GM19395 (cell line): ENCODE measurements around the gene GPR153.

Experiments
- ATAC-seq: cut with Tn5 transposase; IDR thresholded peaks from one replicate; pipeline ENCODE4 v1.9.1; 2021; ENCODE audit warnings: mild to moderate bottlenecking, moderate library complexity; ENCODE audit not compliant: unreplicated experiment

Gene GPR153

DNA sequence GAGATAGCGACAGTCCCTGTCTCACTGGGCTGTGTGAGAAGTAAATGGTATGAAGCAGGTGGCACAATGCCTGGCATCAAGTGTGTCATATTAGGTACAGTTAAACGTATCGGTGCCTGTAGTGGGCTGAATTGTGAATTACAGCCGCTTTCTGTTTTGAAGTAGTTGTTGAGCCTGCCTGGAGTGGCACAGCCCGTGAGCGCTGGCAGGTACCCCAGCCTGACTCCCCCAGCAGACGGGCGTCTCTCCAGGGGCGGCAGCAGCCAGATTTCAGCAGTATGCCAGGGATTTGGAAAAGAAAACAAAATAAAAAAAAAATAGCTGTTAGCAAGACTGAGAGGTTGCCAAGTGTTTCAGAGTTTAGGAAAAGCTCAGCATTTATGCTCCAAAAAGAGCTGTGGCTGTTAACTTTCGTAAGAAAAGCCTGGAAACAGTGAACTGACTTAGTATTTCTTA lies 26.6 kb upstream of the GPR153 start:
- ATAC-seq, result no peak

GRCh38 chr1:6287029-6287428 lies 26.1 kb upstream of the GPR153 start:
- ATAC-seq, result no peak

DNA sequence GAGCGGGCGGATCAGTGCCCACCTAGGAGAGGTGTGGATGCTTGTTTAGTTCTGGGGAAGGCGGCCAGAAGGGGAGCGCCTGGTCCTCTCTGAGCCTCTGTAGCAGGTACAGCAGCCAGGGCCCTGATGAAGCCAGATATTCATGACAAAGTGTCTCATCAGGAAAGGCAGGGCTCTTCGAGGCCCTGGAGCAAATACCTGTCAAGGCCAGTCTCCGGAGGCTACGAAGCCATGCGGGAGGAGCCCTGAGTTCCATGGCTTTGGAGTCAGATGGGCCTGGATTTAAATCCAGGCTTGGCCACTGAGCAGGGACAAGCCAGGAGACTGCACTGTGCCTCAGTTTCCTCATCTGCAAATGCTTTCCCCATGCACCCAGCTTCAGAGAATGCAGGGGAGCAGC lies 25.4 kb upstream of the GPR153 start:
- no peak for ATAC-seq

- no peak for ATAC-seq
These were observed 24.4 kb upstream of the GPR153 start for GRCh38 chr1:6285336-6285735.

DNA sequence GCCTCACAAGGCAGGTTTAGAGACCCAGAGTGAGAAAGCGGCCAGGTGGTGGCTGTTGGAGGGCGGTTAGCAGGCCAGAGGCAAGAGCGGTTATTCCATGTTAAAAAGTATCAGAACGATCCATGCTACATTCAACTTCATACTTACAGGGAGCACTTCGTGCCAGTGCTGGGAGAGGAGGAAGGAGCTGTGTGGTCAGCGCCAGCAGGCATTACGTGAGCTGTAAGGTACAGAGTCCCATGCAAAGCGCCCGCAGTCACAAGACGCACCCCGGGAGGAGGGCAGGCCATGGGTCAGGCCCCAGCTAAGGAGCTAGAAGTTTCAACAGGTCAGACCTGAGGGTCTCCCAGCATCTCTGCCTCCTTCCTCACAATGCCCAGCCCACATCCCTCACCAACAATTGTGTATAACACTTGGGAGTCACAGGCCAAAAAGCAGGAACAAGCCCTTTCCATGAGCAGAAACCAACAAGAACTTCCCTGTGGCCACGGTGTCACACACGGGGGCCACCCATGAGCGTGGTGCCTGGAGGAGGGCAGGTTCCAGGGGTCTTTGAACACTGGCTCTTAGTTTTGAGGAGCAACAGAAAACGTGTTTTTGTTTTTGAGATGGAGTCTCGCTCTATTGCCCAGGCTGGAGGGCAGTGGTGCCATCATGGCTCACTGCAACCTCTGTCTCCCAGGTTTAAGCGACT lies 21.8 kb upstream of the GPR153 start:
- ATAC-seq, result no peak

GRCh38 chr1:6281511-6282402 lies 20.9 kb upstream of the GPR153 start:
- no peak for ATAC-seq

DNA sequence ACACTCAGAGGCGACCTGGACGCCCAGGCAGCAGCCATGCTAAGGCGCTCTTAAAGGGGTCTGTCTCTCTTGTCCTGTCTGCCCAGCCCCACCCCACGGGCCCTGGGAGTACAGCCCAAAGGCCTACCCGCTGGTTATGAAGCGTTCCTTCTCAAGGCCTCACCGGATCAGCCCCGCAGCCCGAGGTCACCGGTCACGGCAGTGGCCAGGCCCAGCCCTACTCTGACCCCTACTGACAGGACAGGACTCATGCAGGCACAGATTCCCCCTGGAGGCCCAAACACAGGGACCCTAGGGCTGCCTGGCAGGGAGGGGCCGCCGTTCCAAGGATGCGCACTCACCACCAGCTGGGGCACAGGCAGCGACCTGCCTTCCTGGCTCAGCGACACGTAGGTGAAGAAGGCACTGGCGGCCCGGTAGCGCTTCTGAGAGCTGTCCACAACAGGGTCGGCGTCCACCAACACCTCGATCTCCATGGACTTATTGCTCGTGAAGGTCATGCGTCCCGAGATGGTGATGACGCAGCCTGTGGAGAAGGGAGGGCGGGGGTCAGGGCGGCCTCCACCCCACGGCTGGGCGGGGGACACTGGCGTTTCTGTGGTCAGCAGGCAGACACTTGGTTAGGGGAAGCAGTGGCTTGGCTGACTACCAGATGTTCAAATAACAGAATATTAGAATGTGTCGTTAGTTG lies 20.0 kb upstream of the GPR153 start:
- ATAC-seq, result no peak

- ATAC-seq, result no peak
These were observed 18.9 kb upstream of the GPR153 start for GRCh38 chr1:6279613-6280383.

GRCh38 chr1:6279066-6279465 lies 18.2 kb upstream of the GPR153 start:
- ATAC-seq, result no peak

GRCh38 chr1:6278263-6278662 lies 17.4 kb upstream of the GPR153 start:
- ATAC-seq, result no peak

DNA sequence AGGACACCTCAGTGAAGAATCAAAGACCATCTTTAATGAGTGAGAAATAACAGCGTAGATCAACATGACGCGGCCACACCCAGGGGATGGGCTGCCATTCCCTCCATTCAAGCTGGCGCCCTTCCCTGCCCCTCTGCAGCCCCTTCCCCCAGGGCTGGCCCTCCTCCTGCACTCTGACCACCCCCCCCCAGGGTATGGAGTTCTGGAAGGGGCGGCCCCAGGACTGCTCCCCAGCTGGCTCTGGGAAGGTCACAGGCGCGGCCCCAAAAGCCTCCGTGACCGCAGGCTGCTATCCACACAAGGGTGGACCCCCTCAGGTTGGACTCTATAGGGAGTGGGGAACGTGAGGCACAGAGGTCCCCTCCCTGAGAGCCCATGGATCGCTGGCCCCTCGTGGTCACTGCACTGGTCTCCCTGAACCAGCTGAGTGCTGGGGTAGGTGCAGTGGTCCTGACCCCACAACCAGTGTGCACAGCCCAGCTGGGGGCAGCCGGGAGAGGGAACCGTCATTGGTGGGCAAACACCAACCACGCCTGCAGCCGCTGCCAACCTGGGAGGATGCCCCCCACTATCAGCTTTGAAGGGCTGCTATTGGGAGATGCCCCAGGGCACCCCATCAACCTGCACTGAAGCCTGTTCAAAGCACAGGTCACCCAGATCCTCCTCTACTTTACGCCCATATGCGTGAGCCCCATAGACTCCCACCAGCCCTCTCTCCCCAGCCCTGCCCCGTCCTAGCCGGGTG lies 16.1 kb upstream of the GPR153 start:
- no peak for ATAC-seq

GRCh38 chr1:6275826-6276782 lies 15.2 kb upstream of the GPR153 start:
- ATAC-seq, result no peak

GRCh38 chr1:6274622-6275139 lies 13.8 kb upstream of the GPR153 start:
- ATAC-seq, result no peak

GRCh38 chr1:6274102-6274501 lies 13.2 kb upstream of the GPR153 start:
- ATAC-seq, result no peak

DNA sequence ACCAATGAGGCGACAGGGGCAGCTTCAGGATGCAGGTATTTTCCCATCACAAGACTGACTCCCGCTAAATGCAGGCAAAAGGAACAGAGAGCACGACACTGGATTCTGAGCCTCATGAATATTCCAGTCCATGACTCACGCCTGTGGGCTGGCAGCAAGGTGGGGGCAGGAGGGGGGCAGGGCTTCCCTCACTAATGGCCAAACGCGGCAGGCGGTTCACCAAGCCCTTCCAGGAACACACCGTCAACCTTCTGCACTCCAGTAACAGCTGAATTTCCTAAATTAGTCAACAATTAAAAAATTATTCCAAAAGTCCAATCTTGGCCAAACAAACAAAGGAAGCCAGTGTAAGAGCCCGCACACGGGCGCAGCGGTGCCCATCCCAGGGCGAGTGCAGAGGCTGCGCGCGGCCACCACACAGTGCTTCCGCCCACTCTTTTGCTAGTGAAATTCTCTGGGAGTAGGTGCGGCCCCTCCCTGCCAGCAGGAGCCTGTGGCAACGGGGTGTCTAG lies 12.5 kb upstream of the GPR153 start:
- no peak for ATAC-seq

- ATAC-seq, result no peak
These were observed 12.0 kb upstream of the GPR153 start for GRCh38 chr1:6272868-6273267.

GRCh38 chr1:6272452-6272851 lies 11.6 kb upstream of the GPR153 start:
- ATAC-seq, result no peak

- ATAC-seq, result no peak
These were observed 10.7 kb upstream of the GPR153 start for GRCh38 chr1:6271554-6271953.

GRCh38 chr1:6271006-6271405 lies 10.1 kb upstream of the GPR153 start:
- no peak for ATAC-seq
